Testis (tissue), 3 donors: ENCODE results near the gene ZNF148. TPM values are rescaled to one million over a fixed set of nuclear protein-coding genes. Genes with fewer than 3 reads are reported as not detected.
"Not testable (repeated sequence)": the region's sequence is repeated elsewhere in the genome, so short reads cannot be mapped to it uniquely, and the experiment has no call there.

Experiments used
- DNase-seq: peaks from one replicate; pipeline ENCODE4 v3.0.0-alpha.2; 2019
- H3K27ac ChIP-seq, 2 donors: fragments of 200-600 bp; sonication (generic); one replicate each; pipeline ENCODE4 v1.5.1; 2019
- H3K27me3 ChIP-seq: fragments of 200-600 bp; sonication (generic); one replicate; pipeline ENCODE4 v1.5.1; 2019
- H3K36me3 ChIP-seq: fragments of 200-600 bp; sonication (generic); one replicate; pipeline ENCODE4 v1.5.1; 2017; ENCODE audit warnings: low read depth; ENCODE audit errors: missing control alignments
- H3K4me1 ChIP-seq: fragments of 200-600 bp; sonication (generic); one replicate; pipeline ENCODE4 v1.5.1; 2019
- H3K4me3 ChIP-seq, 2 donors: fragments of 200-600 bp; sonication (generic); one replicate each; pipeline ENCODE4 v1.5.1; 2017 to 2019
- H3K9me3 ChIP-seq: fragments of 200-600 bp; sonication (generic); one replicate; pipeline ENCODE4 v1.5.1; 2017
- CTCF ChIP-seq, 3 experiments: fragments of 450-650 bp in 2 of 3; fragments of 200-600 bp in 1 of 3; sonication (generic) in 1 of 3; IDR thresholded peaks; one replicate each; pipeline ENCODE4 v1.5.1; 2016 to 2019; ENCODE audit warnings: antibody characterized with exemption in 3 of 3, mild to moderate bottlenecking in 2 of 3, moderate library complexity in 1 of 3
- POLR2A ChIP-seq: fragments of 450-650 bp; IDR thresholded peaks from one replicate; pipeline ENCODE4 v1.6.1; 2017; ENCODE audit warnings: antibody characterized with exemption, mild to moderate bottlenecking, moderate library complexity
- WGBS, 2 donors: methylation state at CpG; one replicate each; pipeline ENCODE4 v1.1.5; 2018; 5-methylcytosine and 5-hydroxymethylcytosine counted together
- intact Hi-C: fragments of 100-400 bp; cut with DNase I; formaldehyde crosslinking; loops from one replicate; pipeline ENCODE4 v1.15.1; 2023; ENCODE audit warnings: low total_unique reads
- polyA plus RNA-seq: library from polyadenylated mRNA; stranded (reverse); fragments of 350-450 nt; fragmentation: Illumina TruSeq; extraction: RNeasy Lipid Tissue Mini Kit (QIAGEN cat#74804); gene quantifications from one replicate; pipeline ENCODE4 v1.2.3, GENCODE V29; 2014; ENCODE audit warnings: low read depth, low replicate concordance; ENCODE audit not compliant: insufficient read depth
- total RNA-seq, 2 donors: library from RNA; depleted of rRNA; stranded (reverse); fragments of >200 nt; gene quantifications; one replicate each; pipeline ENCODE4 v1.2.3, GENCODE V29; 2016

The ZNF148 gene
- total and polyA plus RNA-seq, 3 donors from 2014 or later: 17.6 to 33.6 (median 29.7) TPM

DNA sequence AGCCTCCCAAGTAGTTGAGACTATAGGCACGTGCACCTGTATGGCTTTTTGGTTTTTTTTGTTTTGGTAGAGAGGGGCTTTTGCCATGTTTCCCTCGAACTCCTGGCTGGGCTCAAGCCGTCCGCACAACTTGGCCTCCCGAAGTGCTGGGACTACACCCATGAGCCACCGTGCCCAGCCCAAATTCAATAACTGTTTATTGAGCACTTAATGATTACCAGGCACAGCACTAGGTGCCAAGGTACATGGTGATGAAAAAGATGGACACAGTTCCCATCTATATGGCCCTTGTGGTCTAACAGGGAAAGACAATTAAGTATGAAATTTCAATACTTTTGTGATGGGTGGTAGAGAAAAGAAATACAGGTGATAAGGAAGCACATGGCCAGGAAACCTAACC is 35.8 kb upstream of the ZNF148 start:
- no peaks in the 10 kb centered on the region for H3K36me3 ChIP-seq
- DNase-seq: no peak
- H3K27ac ChIP-seq: no peak overlapping the region
- H3K9me3 ChIP-seq: no peaks in the 10 kb centered on the region
- 93 to 95% methylated on average over 6 of the region's 6 CpGs for WGBS, 2 donors
- H3K4me3 ChIP-seq: no peak overlapping the region
- H3K27me3 ChIP-seq: no peaks in the 10 kb centered on the region
- H3K4me1 ChIP-seq: no peaks in the 10 kb centered on the region
- intact Hi-C loops: no loop called here
- TF ChIP-seq CTCF (IDR thresholded peaks at IDR 0.05) (no peak), POLR2A (no peak)

DNA sequence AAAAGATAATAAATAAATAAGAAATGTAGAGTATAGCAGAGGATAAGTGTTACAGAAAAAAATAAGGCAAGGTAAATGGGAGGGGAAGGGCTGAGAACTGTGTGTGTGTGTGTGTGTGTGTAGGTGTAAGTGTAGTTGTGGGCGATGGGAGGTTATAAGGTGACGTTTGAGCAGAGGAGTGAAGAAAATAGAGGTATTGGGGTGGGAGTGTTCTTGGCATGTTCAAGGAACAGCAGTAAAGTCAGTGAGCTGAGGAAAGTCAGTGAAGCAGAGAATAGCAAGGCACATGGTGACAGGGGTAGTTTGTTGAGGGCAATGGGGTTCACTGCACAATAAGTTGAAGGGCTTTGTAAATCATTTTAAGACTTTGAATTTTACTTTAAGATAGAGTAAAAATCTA is 30.9 kb upstream of the ZNF148 start:
- no peak overlapping the region for H3K27ac ChIP-seq
- H3K9me3 ChIP-seq: no peaks in the 10 kb centered on the region
- no peaks in the 10 kb centered on the region for H3K4me1 ChIP-seq
- H3K36me3 ChIP-seq: no peaks in the 10 kb centered on the region
- DNase-seq: no peak
- H3K27me3 ChIP-seq: no peaks in the 10 kb centered on the region
- 85 to 87% methylated on average over 2 of the region's 2 CpGs for WGBS, 2 donors
- TF ChIP-seq POLR2A (no peak), CTCF (IDR thresholded peaks at IDR 0.05) (no peak)
- intact Hi-C loops: no loop called here
- no peak overlapping the region for H3K4me3 ChIP-seq

- H3K4me1 ChIP-seq, H3K27me3 ChIP-seq, intact Hi-C loops, H3K27ac ChIP-seq, H3K36me3 ChIP-seq, H3K9me3 ChIP-seq, H3K4me3 ChIP-seq, DNase-seq: not testable (repeated sequence)
- 85 to 97% methylated on average over 4 of the region's 4 CpGs for WGBS, 2 donors
These were observed 30.4 kb upstream of the ZNF148 start for GRCh38 chr3:125405515-125405914.

GRCh38 chr3:125403789-125404188 is 28.7 kb upstream of the ZNF148 start:
- TF ChIP-seq POLR2A (no peak), CTCF (IDR thresholded peaks at IDR 0.05) (no peak)
- no peaks in the 10 kb centered on the region for H3K27me3 ChIP-seq
- H3K27ac ChIP-seq: no peak overlapping the region
- H3K4me3 ChIP-seq: no peak overlapping the region
- no peaks in the 10 kb centered on the region for H3K4me1 ChIP-seq
- intact Hi-C loops: no loop called here
- no peaks in the 10 kb centered on the region for H3K36me3 ChIP-seq
- no peaks in the 10 kb centered on the region for H3K9me3 ChIP-seq
- WGBS, 2 donors: 82 to 92% methylated on average over 2 of the region's 2 CpGs
- DNase-seq: no peak

GRCh38 chr3:125402639-125403038 is 27.5 kb upstream of the ZNF148 start:
- 59 to 60% methylated on average over 2 of the region's 2 CpGs for WGBS, 2 donors
- intact Hi-C loops: no loop called here
- no peak overlapping the region for H3K27ac ChIP-seq
- H3K4me3 ChIP-seq: no peak overlapping the region
- H3K4me1 ChIP-seq: no peaks in the 10 kb centered on the region
- no peaks in the 10 kb centered on the region for H3K27me3 ChIP-seq
- TF ChIP-seq POLR2A: no peak
- TF ChIP-seq CTCF (IDR thresholded peaks at IDR 0.05): no peak
- no peaks in the 10 kb centered on the region for H3K9me3 ChIP-seq
- DNase-seq: no peak
- no peaks in the 10 kb centered on the region for H3K36me3 ChIP-seq
